Measurements from ENCODE around the gene COL5A1. TPM values are rescaled to one million over a fixed set of nuclear protein-coding genes. Genes with fewer than 3 reads are reported as not detected.

The COL5A1 gene
- total RNA-seq, 1 donor, result 295 TPM

DNA sequence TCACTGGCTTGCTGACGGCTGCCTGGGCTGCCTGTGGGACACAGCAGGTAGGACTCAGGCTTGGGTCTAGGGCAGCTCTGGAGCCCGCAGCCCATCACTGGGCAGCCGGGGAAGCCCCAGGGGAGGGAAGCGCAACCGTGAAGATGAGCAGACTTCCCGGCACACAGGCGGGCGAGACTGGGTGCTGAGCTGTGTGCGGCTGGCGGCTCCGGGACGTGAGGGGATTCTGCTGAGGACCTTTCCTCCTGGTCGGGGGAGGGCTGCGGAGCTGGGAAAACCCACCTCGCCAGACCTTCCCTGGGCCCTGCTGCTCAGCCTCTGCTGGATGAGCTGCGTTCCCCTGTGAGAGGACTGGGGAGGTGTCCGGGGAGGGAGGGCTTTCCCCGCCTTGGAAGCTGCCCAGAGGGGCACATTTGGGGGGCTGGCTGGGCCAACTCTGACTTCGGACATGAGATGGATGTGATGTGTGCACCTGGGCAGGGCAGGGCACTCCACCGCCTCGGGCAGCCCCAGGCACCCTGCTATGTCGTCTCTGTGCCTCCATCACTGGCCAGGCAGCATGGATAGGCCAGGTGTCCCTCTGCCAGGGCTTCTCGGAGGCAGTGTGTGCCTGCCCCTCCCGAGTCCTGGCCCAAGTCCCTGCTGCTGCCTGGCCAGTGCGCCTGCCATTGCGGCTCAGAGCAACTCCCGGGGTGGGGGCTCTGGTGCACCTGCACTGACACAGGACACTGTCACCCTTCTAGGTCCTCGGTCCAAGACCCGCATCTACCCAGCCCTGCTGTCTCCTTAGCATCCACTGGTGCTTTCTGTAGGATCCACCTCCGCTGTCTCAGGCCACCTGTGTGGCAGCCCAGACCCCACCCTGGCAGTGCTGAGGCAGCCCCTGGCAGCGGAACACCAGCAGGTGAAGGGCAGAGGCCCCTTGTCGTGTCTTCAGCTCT, 66.4 kb downstream of the COL5A1 start:
- DNase-seq (ENCODE audit: low read depth), result no peak
- H3K4me3 ChIP-seq (ENCODE audit: low read depth, low read length), result no peak overlapping the region
- TF ChIP-seq, protein P1, sequence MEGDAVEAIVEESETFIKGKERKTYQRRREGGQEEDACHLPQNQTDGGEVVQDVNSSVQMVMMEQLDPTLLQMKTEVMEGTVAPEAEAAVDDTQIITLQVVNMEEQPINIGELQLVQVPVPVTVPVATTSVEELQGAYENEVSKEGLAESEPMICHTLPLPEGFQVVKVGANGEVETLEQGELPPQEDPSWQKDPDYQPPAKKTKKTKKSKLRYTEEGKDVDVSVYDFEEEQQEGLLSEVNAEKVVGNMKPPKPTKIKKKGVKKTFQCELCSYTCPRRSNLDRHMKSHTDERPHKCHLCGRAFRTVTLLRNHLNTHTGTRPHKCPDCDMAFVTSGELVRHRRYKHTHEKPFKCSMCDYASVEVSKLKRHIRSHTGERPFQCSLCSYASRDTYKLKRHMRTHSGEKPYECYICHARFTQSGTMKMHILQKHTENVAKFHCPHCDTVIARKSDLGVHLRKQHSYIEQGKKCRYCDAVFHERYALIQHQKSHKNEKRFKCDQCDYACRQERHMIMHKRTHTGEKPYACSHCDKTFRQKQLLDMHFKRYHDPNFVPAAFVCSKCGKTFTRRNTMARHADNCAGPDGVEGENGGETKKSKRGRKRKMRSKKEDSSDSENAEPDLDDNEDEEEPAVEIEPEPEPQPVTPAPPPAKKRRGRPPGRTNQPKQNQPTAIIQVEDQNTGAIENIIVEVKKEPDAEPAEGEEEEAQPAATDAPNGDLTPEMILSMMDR (IDR thresholded peaks at IDR 0.05; ENCODE audit: insufficient read depth, low read depth, low read length), result no peak

GRCh38 chr9:134708672-134709038, 67.1 kb downstream of the COL5A1 start:
- TF ChIP-seq, protein P1 (IDR thresholded peaks at IDR 0.05; ENCODE audit: insufficient read depth, low read depth, low read length), result no peak
- DNase-seq (ENCODE audit: low read depth), result no peak
- no peak overlapping the region for H3K4me3 ChIP-seq (ENCODE audit: low read depth, low read length)

- TF ChIP-seq, protein P1 (IDR thresholded peaks at IDR 0.05; ENCODE audit: insufficient read depth, low read depth, low read length), result no peak
- H3K4me3 ChIP-seq (ENCODE audit: low read depth, low read length), result no peak overlapping the region
- no peak for DNase-seq (ENCODE audit: low read depth)
Measured at GRCh38 chr9:134709512-134710270, 68.1 kb downstream of the COL5A1 start.

DNA sequence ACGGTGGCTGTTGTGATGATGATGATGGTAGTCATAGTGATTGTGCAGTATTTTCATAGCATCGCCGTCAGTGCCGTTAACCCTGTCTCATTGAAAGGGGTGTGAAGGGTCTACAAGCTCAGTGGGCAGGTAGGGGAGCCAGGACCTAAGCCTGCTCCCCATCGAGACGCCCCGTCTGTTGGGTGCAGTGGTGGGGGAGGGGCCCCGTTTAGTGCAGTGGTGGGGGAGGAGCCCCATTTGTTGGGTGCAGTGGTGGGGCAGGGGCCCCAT, 68.6 kb downstream of the COL5A1 start:
- DNase-seq (ENCODE audit: low read depth), result no peak
- H3K4me3 ChIP-seq (ENCODE audit: low read depth, low read length), result no peak overlapping the region
- TF ChIP-seq, protein P1 (IDR thresholded peaks at IDR 0.05; ENCODE audit: insufficient read depth, low read depth, low read length), result no peak

DNA sequence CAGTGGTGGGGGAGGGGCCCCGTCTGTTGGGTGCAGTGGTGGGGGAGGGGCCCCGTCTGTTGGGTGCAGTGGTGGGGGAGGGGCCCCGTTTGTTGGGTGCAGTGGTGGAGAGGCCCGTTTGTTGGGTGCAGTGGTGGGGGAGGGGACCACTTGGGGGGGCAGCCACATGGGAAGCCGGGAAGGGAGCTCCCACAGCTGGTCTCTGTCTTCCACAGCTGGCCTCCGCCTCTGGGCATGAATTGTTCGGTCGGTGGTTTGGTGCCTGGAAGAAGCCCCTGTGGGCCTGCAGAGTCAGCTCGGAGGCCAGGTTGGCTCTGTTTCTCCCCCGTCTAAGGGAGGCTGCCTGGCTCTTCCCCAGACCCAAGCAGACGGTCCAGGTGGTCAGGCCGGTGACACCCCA, 69.3 kb downstream of the COL5A1 start:
- DNase-seq (ENCODE audit: low read depth), result no peak
- TF ChIP-seq, protein P1 (IDR thresholded peaks at IDR 0.05; ENCODE audit: insufficient read depth, low read depth, low read length), result no peak
- H3K4me3 ChIP-seq (ENCODE audit: low read depth, low read length), result no peak overlapping the region

DNA sequence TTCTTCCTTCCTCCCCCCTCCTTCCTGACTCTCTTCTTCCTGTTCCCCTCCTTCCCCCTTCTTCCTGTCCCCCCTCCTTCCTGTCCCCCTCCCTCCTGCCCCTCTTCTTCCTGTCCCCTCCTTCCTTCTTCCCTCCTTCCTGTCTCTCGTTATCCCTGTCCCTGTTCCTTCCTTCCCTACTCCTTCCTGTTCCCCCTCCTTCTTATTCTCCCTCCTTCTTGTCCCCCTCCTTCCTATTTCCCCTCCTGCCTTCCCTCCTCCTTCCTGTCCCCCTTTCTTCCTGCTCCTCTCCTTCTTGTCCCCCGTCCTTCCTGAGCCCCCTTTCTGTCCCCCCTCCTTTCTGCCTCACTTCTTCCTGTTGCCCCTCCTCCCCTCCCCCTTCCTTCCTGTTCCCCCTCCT, 70.6 kb downstream of the COL5A1 start:
- TF ChIP-seq, protein P1 (IDR thresholded peaks at IDR 0.05; ENCODE audit: insufficient read depth, low read depth, low read length), result no peak
- H3K4me3 ChIP-seq (ENCODE audit: low read depth, low read length), result no peak overlapping the region
- no peak for DNase-seq (ENCODE audit: low read depth)

All from fibroblast of villous mesenchyme (primary cell).